ENCODE results near the gene KMT2E.
A peak's percentile ranks its signal among the peaks of the same experiment; 100 is the strongest.

KMT2E gene

GRCh38 chr7:105096306-105096705, 82.3 kb downstream of the KMT2E start:
- no peak for DNase-seq

- DNase-seq, result no peak
Observed at GRCh38 chr7:105097619-105098018, 83.6 kb downstream of the KMT2E start.

GRCh38 chr7:105098863-105099515, 85.0 kb downstream of the KMT2E start:
- peak; percentile 70 for DNase-seq

- DNase-seq, result no peak
Observed at GRCh38 chr7:105101864-105102263, 87.9 kb downstream of the KMT2E start.

- DNase-seq, result no peak
Observed at GRCh38 chr7:105102557-105103352, 88.8 kb downstream of the KMT2E start.

- DNase-seq, result no peak
Observed at GRCh38 chr7:105105579-105105978, 91.6 kb downstream of the KMT2E start.

- DNase-seq, result peak; percentile 55
Observed at GRCh38 chr7:105106473-105106872, 92.5 kb downstream of the KMT2E start.

- DNase-seq, result no peak
Observed at GRCh38 chr7:105107458-105107857, 93.5 kb downstream of the KMT2E start.

GRCh38 chr7:105112440-105113418, 98.7 kb downstream of the KMT2E start:
- no peak for DNase-seq

GRCh38 chr7:105118612-105119600, 104.9 kb downstream of the KMT2E start:
- no peak for DNase-seq

- DNase-seq, result no peak
Observed at GRCh38 chr7:105122619-105123018, 108.6 kb downstream of the KMT2E start.

GRCh38 chr7:105125745-105126144, 111.7 kb downstream of the KMT2E start:
- no peak for DNase-seq

- DNase-seq, result no peak
Observed at GRCh38 chr7:105126436-105126975, 112.5 kb downstream of the KMT2E start.

GRCh38 chr7:105127179-105127578, 113.2 kb downstream of the KMT2E start:
- no peak for DNase-seq

- no peak for DNase-seq
Observed at GRCh38 chr7:105130048-105130447, 116.0 kb downstream of the KMT2E start.

GRCh38 chr7:105130580-105130979, 116.6 kb downstream of the KMT2E start:
- DNase-seq, result no peak

GRCh38 chr7:105131033-105131656, 117.1 kb downstream of the KMT2E start:
- DNase-seq, result peak; percentile 70

GRCh38 chr7:105131890-105132289, 117.9 kb downstream of the KMT2E start:
- DNase-seq, result no peak

GRCh38 chr7:105132335-105132734, 118.3 kb downstream of the KMT2E start:
- DNase-seq, result no peak

GRCh38 chr7:105132835-105133234, 118.8 kb downstream of the KMT2E start:
- DNase-seq, result no peak

GRCh38 chr7:105133358-105133757, 119.4 kb downstream of the KMT2E start:
- no peak for DNase-seq
